GM21529 (cell line): ENCODE data around the gene SLC25A21.
"Not testable (repeated sequence)": the region's sequence is repeated elsewhere in the genome, so short reads cannot be mapped to it uniquely, and the experiment has no call there.

ENCODE experiments used
- ATAC-seq: cut with Tn5 transposase; IDR thresholded peaks from one replicate; pipeline ENCODE4 v1.9.1; 2021; ENCODE audit not compliant: unreplicated experiment

SLC25A21 gene

DNA sequence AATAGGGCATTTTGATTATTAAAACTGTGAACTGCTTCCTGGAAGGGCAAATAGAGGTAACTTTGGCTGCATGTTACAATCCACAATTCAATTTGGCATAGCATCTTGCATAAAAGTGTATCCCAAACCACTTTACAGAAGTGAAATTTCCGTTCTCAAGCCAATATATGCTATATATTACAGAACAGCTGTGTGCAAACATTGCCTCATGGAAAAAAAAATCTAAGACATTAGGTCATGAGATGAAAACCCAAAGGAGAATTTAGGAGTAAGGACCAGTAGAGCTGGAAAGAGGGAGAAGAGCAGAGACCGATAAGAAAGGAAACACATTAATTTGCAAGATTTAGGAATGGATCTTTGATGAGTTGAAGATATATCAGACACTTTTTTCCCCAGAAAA lies 271.6 kb downstream of the SLC25A21 start:
- no peak for ATAC-seq

DNA sequence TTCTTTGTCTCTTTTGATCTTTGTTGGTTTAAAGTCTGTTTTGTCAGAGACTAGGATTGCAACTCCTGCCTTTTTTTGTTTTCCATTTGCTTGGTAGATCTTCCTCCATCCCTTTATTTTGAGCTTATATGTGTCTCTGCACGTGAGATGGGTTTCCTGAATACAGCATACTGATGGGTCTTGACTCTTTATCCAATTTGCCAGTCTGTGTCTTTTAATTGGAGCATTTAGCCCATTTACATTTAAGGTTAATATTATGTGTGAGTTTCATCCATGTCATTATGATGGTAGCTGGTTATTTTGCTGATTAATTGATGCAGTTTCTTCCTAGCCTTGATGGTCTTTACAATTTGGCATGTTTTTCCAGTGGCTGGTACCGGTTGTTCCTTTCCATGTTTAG lies 276.1 kb downstream of the SLC25A21 start:
- not testable (repeated sequence) for ATAC-seq

- no peak for ATAC-seq
These were observed 288.4 kb downstream of the SLC25A21 start for GRCh38 chr14:36884049-36884448.

DNA sequence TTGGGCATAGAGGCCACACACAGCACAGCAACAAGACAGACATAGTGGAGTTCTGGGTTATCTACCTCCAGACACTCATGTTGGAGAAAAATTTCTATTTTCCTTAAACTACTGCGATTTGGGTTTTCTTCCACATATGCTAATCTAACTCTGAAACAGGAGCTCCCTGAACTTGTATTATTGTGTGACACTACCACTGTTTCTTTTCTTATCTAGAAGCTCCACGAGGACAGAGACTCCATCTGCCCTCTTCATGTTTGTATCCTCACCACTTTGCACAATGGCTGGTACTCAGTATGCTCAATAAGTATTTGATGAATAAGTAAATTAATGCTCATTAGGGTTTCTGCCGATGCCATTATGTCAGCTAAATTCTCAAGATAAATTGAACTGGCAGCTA lies 292.1 kb downstream of the SLC25A21 start:
- no peak for ATAC-seq

DNA sequence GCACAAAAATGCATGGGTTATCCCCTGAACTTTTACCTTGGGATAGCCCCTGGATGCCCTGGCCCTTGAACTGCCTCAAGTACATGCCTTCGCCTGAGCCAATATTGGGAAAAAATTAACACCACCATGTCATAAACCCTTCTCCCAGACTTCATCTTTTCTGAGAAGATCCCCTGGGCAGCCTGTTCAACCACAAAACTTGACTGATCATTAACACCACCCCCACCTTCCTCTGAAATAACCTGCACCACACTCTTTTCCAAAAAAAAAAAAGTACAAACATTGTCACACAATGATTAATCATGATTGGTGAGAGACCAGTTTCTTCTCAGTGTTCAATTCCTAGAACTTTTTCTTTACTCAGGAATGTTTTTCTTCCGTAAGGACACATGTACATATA lies 292.8 kb downstream of the SLC25A21 start:
- ATAC-seq, result no peak

DNA sequence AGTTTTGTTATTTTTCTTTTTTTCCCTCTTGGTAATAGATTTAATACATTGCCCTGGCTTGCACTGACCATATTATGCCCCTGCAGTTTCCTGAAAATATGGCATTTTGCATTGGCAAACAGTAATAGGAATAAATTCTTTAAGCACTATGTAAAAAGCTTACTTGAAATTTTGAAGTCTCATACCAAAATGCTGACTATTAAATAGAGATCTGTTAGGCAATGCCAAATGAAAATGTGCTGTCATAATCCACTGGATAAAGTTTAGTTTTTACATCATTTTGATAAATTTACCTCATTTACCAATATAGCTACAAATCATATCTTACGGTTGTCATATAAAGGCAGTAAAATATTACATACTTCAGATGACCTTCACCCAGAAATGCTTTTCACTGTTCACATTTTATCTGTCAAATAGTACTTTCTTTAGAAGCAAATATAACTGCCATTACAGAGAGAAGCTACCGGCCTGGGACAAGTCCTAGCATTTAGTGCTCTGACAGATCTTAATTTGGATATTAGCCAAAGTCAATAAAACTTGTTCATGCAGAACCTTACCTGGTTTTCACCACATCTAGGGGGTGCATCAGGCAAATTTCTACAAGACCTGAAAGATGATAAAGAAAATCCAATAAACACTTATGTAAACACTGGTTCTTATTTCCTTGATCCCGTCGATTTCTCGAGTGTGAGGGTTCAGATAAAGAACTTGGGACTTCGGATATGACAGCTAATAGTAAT lies 297.8 kb downstream of the SLC25A21 start:
- ATAC-seq, result no peak

- ATAC-seq, result no peak
These were observed 301.6 kb downstream of the SLC25A21 start for GRCh38 chr14:36870776-36871175.

DNA sequence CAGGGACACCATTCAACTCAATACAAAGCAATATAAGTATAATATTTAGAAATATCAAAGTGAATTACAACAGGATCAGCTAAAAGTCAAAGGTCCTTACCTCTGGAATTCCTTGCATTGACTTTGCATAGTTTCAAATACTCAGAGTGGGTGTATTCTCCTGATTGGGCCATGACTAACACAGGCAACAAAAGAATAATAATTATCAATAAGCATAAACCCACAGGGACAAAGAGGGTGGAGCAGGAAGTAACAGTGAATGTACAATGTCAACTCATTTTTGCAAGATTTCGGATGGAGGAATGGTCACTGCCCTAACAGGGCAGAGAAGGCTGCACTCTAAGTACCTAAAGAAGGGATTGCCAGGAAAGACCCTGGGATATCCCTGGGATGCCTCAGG lies 303.3 kb downstream of the SLC25A21 start:
- no peak for ATAC-seq

- ATAC-seq, result peak; percentile 86
These were observed 305.5 kb downstream of the SLC25A21 start for GRCh38 chr14:36866867-36867266.

GRCh38 chr14:36863271-36863670 lies 309.1 kb downstream of the SLC25A21 start:
- no peak for ATAC-seq

GRCh38 chr14:36862237-36862636 lies 310.2 kb downstream of the SLC25A21 start:
- ATAC-seq, result not testable (repeated sequence)

DNA sequence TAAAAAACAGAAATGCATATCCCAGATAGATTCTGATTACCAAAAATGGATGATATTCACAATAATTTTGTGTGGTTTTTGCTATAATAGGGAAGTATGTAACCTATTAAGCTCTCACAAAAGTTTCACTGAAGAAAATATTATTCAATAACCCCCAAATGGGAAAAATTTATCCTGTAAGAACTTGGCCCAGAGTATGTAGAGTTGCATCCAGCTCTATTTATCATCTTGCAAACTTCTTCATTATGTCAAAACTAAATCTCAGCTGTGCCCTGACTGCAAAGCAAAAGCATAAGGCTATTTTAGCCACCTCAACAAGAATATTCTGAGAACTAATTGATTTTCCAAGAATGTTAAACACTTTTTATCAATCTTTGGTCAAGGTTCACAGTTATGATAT lies 311.6 kb downstream of the SLC25A21 start:
- ATAC-seq, result no peak

GRCh38 chr14:36859119-36859518 lies 313.3 kb downstream of the SLC25A21 start:
- ATAC-seq, result no peak

GRCh38 chr14:36857842-36858445 lies 314.5 kb downstream of the SLC25A21 start:
- no peak for ATAC-seq

GRCh38 chr14:36857136-36857535 lies 315.3 kb downstream of the SLC25A21 start:
- no peak for ATAC-seq

DNA sequence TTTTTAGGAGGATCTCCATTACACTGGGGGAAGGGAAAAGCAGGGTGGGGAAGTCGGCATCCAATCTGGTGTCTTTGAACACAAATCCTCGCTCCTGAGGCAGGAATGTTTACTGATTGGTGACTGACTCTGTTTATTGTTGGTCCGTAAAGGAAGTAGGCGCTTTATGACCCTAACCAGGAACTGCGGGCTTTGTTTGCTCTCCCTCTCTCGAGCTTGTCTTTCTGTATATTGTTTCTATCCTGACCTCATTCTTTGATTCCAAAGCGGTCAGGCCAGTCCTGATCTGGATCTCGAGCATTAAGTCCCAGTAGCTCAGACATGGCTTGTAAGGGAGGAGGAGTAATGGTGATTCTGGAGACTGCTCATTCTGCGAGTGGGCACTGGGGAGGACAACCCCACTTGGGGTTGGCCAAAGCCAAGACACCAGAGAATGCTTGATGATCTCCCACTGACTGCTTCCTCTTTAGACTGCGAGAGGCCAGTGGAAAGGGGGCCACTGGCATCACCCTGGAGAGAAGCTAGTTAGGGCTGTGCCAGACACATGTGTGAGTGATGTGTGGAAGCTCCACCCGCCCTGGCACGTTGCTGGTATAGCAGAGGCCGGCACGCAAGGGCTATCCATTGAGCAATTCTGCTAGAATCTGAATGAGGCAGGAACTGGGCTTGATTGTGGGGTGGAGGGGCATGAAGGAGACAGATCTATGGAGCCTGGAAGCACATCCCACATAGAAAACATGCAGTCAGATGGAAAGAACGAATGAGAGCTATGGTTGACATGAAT lies 316.1 kb downstream of the SLC25A21 start:
- ATAC-seq, result no peak

- no peak for ATAC-seq
These were observed 317.0 kb downstream of the SLC25A21 start for GRCh38 chr14:36855396-36855795.

- no peak for ATAC-seq
These were observed 319.3 kb downstream of the SLC25A21 start for GRCh38 chr14:36852981-36853691.

- ATAC-seq, result no peak
These were observed 324.2 kb downstream of the SLC25A21 start for GRCh38 chr14:36848213-36848612.

DNA sequence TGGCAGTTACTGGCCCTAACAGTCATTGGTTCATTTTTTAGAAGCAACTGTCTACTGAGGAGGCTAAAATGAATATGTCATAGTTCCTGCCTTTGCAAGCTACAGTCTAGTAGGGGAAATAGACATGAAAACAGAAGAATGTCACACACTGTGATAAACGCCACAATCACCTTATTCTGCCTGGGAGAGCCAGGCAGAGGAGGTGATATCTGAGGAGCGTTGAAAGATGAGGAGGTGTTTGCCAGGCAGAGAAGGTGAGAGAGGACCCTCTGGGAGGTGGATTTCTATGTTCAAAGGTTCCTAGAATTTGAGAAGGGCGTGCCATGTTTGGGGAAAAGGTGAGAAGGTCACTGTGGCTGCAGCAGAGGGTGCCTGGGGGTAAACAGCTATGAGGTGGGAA lies 325.0 kb downstream of the SLC25A21 start:
- ATAC-seq, result no peak

- no peak for ATAC-seq
These were observed 326.9 kb downstream of the SLC25A21 start for GRCh38 chr14:36845356-36846012.
